ENCODE results near the gene SCLY. TPM values are rescaled to one million over a fixed set of nuclear protein-coding genes. Genes with fewer than 3 reads are reported as not detected.

The SCLY gene
- total RNA-seq, 1 experiment from 2014 or later: 68.4 TPM

DNA sequence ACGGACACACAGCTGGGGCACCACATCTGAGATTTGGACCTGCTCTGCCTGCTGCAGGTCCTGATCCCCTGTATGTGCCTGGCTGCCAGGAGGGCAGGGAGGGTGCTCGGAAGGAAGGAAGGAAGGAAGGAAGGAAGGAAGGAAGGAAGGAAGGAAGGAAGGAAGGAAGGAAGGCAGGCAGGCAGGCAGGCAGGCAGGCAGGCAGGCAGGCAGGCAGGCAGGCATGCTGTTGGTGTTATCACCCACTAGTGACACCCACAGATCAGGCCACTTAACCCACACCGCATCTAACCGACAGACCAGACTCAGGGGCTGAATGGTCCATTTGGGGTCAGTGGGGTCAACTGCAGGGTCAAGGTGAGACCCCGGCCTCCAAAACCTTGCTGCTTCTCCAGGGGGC is 83.5 kb downstream of the SCLY start (continued):
- TF ChIP-seq, protein P1, sequence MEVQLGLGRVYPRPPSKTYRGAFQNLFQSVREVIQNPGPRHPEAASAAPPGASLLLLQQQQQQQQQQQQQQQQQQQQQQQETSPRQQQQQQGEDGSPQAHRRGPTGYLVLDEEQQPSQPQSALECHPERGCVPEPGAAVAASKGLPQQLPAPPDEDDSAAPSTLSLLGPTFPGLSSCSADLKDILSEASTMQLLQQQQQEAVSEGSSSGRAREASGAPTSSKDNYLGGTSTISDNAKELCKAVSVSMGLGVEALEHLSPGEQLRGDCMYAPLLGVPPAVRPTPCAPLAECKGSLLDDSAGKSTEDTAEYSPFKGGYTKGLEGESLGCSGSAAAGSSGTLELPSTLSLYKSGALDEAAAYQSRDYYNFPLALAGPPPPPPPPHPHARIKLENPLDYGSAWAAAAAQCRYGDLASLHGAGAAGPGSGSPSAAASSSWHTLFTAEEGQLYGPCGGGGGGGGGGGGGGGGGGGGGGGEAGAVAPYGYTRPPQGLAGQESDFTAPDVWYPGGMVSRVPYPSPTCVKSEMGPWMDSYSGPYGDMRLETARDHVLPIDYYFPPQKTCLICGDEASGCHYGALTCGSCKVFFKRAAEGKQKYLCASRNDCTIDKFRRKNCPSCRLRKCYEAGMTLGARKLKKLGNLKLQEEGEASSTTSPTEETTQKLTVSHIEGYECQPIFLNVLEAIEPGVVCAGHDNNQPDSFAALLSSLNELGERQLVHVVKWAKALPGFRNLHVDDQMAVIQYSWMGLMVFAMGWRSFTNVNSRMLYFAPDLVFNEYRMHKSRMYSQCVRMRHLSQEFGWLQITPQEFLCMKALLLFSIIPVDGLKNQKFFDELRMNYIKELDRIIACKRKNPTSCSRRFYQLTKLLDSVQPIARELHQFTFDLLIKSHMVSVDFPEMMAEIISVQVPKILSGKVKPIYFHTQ (CRISPR knock-in tag; IDR thresholded peaks at IDR 0.05): no peak
- no peak for TF ChIP-seq KAT7 (CRISPR knock-in tag; IDR thresholded peaks at IDR 0.05; ENCODE audit: borderline replicate concordance)

DNA sequence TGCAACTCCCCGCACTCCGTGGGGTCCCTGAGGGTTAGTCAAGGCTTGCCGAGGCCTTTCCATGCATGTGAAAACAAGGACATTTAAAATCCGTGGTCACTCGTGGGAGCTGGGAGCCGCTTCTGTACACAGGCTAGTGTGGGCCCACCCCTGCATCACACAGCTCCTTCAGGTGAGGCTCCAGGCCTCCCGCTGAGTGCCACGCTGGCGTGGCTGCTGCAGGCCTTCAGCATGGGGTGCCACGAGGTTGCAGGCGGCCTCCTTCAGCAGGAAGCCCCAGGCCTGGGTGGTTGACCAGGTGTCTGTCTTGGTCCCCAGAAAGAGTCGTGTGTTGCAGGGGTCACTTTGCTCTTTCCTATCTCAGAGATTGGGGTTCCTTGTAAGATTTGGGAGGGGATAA is 84.2 kb downstream of the SCLY start:
- no peak for DNase-seq (ENCODE audit: low spot score)
- H3K4me3 Mint-ChIP-seq: no peak overlapping the region
- CTCF ChIA-PET: interaction anchor here (1.2 kb wide), 1 partner anchor 15 kb away, joined by 3 read pairs; no protein-coding TSS in a partner anchor
- TF ChIP-seq CBFB (CRISPR knock-in tag; IDR thresholded peaks at IDR 0.05; ENCODE audit: low read depth): no peak
- TF ChIP-seq CREB1 (CRISPR knock-in tag; IDR thresholded peaks at IDR 0.05): no peak
- TF ChIP-seq ESRRA (CRISPR knock-in tag; IDR thresholded peaks at IDR 0.05; ENCODE audit: borderline replicate concordance): no peak
- no peak for TF ChIP-seq FOXK1 (CRISPR knock-in tag; IDR thresholded peaks at IDR 0.05)
- no peak for ATAC-seq
- H3K9me3 Mint-ChIP-seq: no peaks in the 10 kb centered on the region
- POLR2A ChIA-PET: no interaction called here
- H3K27me3 Mint-ChIP-seq (ENCODE audit: low read depth): no peaks in the 10 kb centered on the region
- no peaks in the 10 kb centered on the region for H3K4me1 Mint-ChIP-seq
- H3K27ac Mint-ChIP-seq: no peak overlapping the region
- H3K36me3 Mint-ChIP-seq: no peaks in the 10 kb centered on the region

DNA sequence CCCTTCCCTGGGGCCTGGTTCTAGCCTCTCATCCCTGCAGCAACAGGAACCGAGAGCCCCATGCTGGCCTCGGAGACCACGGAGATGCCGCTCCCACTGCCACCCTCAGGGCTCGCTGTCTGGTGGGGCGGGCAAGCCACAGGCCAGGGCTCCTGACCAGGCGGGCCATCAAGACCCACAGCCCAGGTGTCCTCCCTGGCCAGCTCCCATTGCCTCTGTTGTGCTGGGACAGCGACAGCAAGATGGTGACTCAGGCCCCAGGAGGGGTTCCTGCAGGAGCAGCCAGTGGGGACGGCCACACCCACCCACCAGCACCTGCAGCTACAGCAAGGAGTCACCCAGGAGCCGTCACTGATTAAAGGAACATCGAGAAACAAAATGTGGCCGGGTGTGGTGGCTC is 85.0 kb downstream of the SCLY start:
- Mint-ChIP-seq H3K27me3 (ENCODE audit: low read depth) (no peaks in the 10 kb centered on the region), H3K4me1 (no peaks in the 10 kb centered on the region), H3K27ac (no peak overlapping the region), H3K9me3 (no peaks in the 10 kb centered on the region), H3K4me3 (no peak overlapping the region), H3K36me3 (no peaks in the 10 kb centered on the region)
- TF ChIP-seq FOXP1 (CRISPR knock-in tag; IDR thresholded peaks at IDR 0.05; ENCODE audit: borderline replicate concordance): no peak
- TF ChIP-seq GTF2I (CRISPR knock-in tag; conservative IDR thresholded peaks at IDR 0.05): no peak
- TF ChIP-seq MYBL2 (CRISPR knock-in tag; IDR thresholded peaks at IDR 0.05): no peak
- TF ChIP-seq GRHL2 (CRISPR knock-in tag; IDR thresholded peaks at IDR 0.05; ENCODE audit: insufficient replicate concordance, severe bottlenecking): no peak
- no peak for TF ChIP-seq EMX1 (CRISPR knock-in tag; IDR thresholded peaks at IDR 0.05)
- no peak for DNase-seq (ENCODE audit: low spot score)
- POLR2A ChIA-PET: no interaction called here
- CTCF ChIA-PET: interaction anchor here (1.2 kb wide), 1 partner anchor 14 kb away, joined by 3 read pairs; no protein-coding TSS in a partner anchor
- ATAC-seq: no peak

DNA sequence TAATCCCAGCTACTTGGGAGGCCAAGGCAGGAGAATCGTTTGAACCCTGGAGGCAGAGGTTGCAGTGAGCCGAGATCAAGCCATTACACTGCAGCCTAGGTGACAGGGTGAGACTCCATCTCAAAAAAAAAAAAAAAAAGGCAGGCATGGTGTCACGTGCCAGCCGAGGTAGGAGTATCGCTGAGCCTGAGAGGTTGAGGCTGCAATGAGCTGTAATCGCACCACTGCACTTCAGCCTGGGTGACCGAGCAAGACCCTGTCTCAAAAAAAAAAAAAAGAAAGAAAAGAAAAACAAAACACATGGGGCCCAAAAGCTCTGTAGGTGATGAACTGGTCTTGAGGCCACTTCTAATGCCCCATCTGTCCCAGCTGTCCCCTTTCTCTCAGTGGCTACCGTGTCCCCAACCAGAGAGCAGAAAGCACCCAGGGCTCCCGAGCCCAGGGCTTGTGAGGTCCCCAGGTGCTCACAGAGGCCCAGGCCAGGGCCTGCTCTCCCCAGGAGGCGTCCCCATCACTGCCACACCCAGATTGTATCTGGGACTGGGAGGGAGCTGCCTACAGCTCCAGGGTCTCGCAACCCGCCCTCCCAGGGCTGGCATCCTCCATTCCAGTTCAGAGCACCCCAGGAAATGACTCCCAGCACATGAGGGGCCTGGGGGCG is 86.2 kb downstream of the SCLY start:
- H3K27ac Mint-ChIP-seq: no peak overlapping the region
- H3K4me1 Mint-ChIP-seq: 0 out of 2 replicates have a peak, but pooled peaks cover 4% of the 10 kb centered on the region
- ChIA-PET CTCF (interaction anchor here (0.6 to 1.8 kb wide), 4 partner anchors 8 to 1985 kb away, joined by 3 to 10 read pairs (median 4); partner anchors contain the start of gene KLHL30), POLR2A (no interaction called here)
- H3K36me3 Mint-ChIP-seq: no peaks in the 10 kb centered on the region
- H3K27me3 Mint-ChIP-seq (ENCODE audit: low read depth): no peaks in the 10 kb centered on the region
- DNase-seq (ENCODE audit: low spot score) (no peak), ATAC-seq (no peak)
- no peak overlapping the region for H3K4me3 Mint-ChIP-seq
- TF ChIP-seq ELF4 (CRISPR knock-in tag; IDR thresholded peaks at IDR 0.05; ENCODE audit: low read depth) (no peak), USF2 (CRISPR knock-in tag; IDR thresholded peaks at IDR 0.05) (no peak), SP1 (CRISPR knock-in tag; conservative IDR thresholded peaks at IDR 0.05) (no peak), NR2C2 (CRISPR knock-in tag; IDR thresholded peaks at IDR 0.05) (no peak), CDX4 (CRISPR knock-in tag; IDR thresholded peaks at IDR 0.05; ENCODE audit: borderline replicate concordance) (no peak), ZSCAN18 (CRISPR knock-in tag; IDR thresholded peaks at IDR 0.05) (no peak)
- TF ChIP-seq, protein P2, sequence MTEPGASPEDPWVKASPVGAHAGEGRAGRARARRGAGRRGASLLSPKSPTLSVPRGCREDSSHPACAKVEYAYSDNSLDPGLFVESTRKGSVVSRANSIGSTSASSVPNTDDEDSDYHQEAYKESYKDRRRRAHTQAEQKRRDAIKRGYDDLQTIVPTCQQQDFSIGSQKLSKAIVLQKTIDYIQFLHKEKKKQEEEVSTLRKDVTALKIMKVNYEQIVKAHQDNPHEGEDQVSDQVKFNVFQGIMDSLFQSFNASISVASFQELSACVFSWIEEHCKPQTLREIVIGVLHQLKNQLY (CRISPR knock-in tag; IDR thresholded peaks at IDR 0.05): no peak
- no peaks in the 10 kb centered on the region for H3K9me3 Mint-ChIP-seq
